Glutamatergic neuron (in vitro differentiated cells): ENCODE data around the gene PTK7. TPM values are rescaled to one million over a fixed set of nuclear protein-coding genes. Genes with fewer than 3 reads are reported as not detected.

Source experiments
- DNase-seq: peaks from one replicate; pipeline ENCODE4 v3.0.0; 2022
- H3K27ac Mint-ChIP-seq: one replicate; pipeline ENCODE4 v1.8.0; 2020; ENCODE audit warnings: mild to moderate bottlenecking, mixed read lengths, inconsistent platforms; ENCODE audit not compliant: unreplicated experiment
- H3K27me3 Mint-ChIP-seq: one replicate; pipeline ENCODE4 v1.8.0; 2020; ENCODE audit warnings: mild to moderate bottlenecking, moderate library complexity, mixed read lengths, inconsistent platforms; ENCODE audit not compliant: unreplicated experiment
- H3K36me3 Mint-ChIP-seq: one replicate; pipeline ENCODE4 v1.8.0; 2020; ENCODE audit warnings: mild to moderate bottlenecking, mixed read lengths, inconsistent platforms; ENCODE audit not compliant: unreplicated experiment
- H3K4me1 Mint-ChIP-seq: one replicate; pipeline ENCODE4 v1.8.0; 2020; ENCODE audit warnings: mild to moderate bottlenecking, low read depth, mixed read lengths, inconsistent platforms; ENCODE audit not compliant: unreplicated experiment
- H3K4me3 Mint-ChIP-seq: one replicate; pipeline ENCODE4 v1.8.0; 2020; ENCODE audit warnings: mild to moderate bottlenecking, mixed read lengths, inconsistent platforms; ENCODE audit not compliant: unreplicated experiment
- H3K9me3 Mint-ChIP-seq: one replicate; pipeline ENCODE4 v1.8.0; 2020; ENCODE audit warnings: mild to moderate bottlenecking, moderate library complexity, mixed read lengths, inconsistent platforms; ENCODE audit not compliant: unreplicated experiment
- total RNA-seq: library from RNA; stranded (reverse); fragmentation: NEBNext Ultra II Directional; extraction: Animal tissue kit (Norgen Biotek cat#: 25700); gene quantifications from one replicate; pipeline ENCODE4 v1.2.1, GENCODE V29; 2021; ENCODE audit not compliant: unreplicated experiment
- TF ChIP-seq, protein P1 (sequence below): fragments of 200-600 bp; sonication (generic); IDR thresholded peaks from one replicate; pipeline ENCODE4 v1.5.0; 2021; ENCODE audit not compliant: partially characterized antibody, unreplicated experiment

PTK7 gene
- total RNA-seq, 1 donor from 2014 or later: 166 TPM

DNA sequence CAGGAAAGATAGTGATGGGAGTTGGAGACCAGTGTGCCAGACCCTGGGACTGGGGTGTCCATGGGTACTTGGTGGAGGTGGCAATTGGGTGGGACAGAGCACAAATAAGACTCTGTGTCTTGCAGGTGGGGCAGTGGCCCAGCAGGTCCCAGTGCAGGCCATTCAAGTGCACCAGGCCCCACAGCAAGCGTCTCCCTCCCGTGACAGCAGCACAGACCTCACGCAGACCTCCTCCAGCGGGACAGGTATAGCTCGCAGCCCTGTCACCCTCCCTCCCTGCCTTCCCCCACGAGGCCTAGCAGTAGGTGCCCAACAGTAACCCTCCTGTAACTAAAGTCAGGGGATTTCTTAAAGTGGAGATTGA, 100.3 kb downstream of the PTK7 start:
- Mint-ChIP-seq H3K9me3 (peaks cover 9% of the 10 kb centered on the region), H3K4me1 (peaks cover 22% of the 10 kb centered on the region), H3K27ac (peak overlapping the region; percentile 20), H3K36me3 (no peaks in the 10 kb centered on the region), H3K27me3 (peaks cover 11% of the 10 kb centered on the region), H3K4me3 (no peak overlapping the region)
- no peak for DNase-seq
- TF ChIP-seq, protein P1, sequence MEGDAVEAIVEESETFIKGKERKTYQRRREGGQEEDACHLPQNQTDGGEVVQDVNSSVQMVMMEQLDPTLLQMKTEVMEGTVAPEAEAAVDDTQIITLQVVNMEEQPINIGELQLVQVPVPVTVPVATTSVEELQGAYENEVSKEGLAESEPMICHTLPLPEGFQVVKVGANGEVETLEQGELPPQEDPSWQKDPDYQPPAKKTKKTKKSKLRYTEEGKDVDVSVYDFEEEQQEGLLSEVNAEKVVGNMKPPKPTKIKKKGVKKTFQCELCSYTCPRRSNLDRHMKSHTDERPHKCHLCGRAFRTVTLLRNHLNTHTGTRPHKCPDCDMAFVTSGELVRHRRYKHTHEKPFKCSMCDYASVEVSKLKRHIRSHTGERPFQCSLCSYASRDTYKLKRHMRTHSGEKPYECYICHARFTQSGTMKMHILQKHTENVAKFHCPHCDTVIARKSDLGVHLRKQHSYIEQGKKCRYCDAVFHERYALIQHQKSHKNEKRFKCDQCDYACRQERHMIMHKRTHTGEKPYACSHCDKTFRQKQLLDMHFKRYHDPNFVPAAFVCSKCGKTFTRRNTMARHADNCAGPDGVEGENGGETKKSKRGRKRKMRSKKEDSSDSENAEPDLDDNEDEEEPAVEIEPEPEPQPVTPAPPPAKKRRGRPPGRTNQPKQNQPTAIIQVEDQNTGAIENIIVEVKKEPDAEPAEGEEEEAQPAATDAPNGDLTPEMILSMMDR: no peak

DNA sequence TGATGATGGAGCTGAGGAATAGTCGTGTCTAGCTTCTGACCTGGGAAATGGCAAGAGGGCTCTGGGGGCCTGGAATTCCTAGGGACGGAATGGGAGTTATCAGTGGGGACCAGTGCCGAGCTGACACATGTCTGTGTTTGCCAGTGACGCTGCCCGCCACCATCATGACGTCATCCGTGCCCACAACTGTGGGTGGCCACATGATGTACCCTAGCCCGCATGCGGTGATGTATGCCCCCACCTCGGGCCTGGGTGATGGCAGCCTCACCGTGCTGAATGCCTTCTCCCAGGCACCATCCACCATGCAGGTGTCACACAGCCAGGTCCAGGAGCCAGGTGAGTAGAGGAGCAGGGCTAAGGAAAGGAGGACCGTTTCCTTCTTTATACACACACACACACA, 102.0 kb downstream of the PTK7 start:
- H3K4me3 Mint-ChIP-seq: no peak overlapping the region
- TF ChIP-seq, protein P1: no peak
- no peak for DNase-seq
- peaks cover 6% of the 10 kb centered on the region for H3K9me3 Mint-ChIP-seq
- no peak overlapping the region for H3K27ac Mint-ChIP-seq
- peaks cover 22% of the 10 kb centered on the region for H3K4me1 Mint-ChIP-seq
- peaks cover 14% of the 10 kb centered on the region for H3K27me3 Mint-ChIP-seq
- peaks cover 6% of the 10 kb centered on the region for H3K36me3 Mint-ChIP-seq

DNA sequence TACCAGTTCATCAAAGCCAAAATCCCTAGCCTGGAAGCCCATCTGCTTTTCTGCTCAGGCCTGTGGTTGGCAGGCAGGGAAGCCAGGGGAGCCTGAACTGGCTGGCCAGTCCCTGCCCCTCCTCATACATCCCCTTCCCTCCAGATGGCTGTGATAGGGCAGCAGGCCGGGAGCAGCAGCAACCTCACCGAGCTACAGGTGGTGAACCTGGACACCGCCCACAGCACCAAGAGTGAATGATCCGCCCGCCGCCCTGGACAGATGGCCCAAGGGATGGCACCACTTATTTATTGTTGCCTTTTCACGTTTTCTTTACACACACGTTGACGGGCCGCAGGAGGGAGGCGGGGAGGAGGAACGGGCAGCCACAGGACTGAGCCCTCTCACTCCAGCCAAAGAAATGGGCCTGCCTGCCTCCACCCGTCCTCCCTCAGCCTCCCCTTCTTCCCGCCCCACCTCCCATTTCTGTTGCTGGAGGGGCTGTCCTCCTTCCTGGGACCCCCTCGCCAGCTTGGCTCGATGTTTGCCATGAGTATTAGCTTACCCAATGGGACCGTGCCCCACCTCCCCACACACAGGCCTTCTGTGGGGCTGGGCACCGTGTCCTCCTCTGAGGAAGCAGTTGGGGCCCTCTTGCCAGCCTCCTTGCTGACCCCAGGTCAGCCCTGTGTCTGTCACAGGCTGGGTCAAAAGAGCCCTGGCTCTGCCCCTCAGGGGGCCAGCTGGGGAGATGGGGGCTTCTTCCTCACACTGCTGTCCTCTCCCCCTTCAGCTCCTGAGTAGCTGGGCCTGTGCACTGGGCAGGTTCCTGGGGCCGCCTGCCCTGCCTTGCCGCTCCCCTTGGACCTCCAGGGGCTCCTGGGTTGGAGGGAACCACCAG, 103.1 kb downstream of the PTK7 start:
- TF ChIP-seq, protein P1: no peak
- no peak overlapping the region for H3K27ac Mint-ChIP-seq
- no peak for DNase-seq
- H3K27me3 Mint-ChIP-seq: peaks cover 16% of the 10 kb centered on the region
- peaks cover 6% of the 10 kb centered on the region for H3K9me3 Mint-ChIP-seq
- peaks cover 6% of the 10 kb centered on the region for H3K36me3 Mint-ChIP-seq
- peaks cover 18% of the 10 kb centered on the region for H3K4me1 Mint-ChIP-seq
- H3K4me3 Mint-ChIP-seq: no peak overlapping the region

DNA sequence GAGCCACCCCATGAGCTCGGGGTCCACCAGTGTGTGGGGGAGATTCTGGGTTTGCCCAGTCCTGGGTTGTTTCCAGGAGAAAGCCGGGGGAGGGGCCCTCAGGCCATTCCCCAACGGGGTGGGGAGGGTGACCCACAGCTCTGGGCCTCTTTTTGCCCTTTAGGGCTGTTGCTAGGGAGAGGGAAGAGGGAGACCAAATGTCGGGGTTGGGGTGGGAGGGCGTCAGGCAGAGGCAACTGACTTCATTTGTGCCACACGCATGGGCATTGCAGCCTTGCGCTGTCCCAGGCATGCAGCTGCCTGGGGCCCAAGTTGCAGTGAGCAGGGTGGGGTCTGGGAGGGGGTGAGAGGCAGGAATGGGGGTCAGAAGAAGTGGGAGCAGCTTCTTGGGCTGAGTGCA, 103.9 kb downstream of the PTK7 start:
- Mint-ChIP-seq H3K4me1 (peaks cover 14% of the 10 kb centered on the region), H3K9me3 (peaks cover 4% of the 10 kb centered on the region), H3K27ac (no peak overlapping the region), H3K27me3 (peaks cover 13% of the 10 kb centered on the region), H3K36me3 (peaks cover 6% of the 10 kb centered on the region), H3K4me3 (no peak overlapping the region)
- TF ChIP-seq, protein P1: no peak
- no peak for DNase-seq

DNA sequence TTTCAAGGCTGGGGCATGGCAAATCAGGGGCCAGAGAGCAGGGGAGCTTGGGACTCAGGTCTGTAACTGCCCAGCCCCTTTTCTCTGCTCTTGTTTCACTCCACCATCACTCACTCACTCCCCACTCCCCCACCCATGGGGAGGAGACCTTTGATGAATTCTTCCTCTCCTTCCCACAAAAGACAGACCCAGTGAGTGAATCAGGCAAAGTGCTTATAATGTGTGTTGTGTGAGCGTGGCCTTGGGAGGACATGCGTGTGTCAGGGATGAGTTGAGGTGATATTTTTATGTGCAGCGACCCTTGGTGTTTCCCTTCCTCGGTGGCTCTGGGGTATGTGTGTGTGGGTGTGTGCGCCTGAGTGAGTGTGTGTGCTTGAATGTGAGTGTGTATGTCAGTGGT, 104.9 kb downstream of the PTK7 start:
- peak overlapping the region; percentile 96 for H3K4me3 Mint-ChIP-seq
- TF ChIP-seq, protein P1: no peak
- no peak for DNase-seq

More for the DNA sequence above, 104.9 kb downstream of the PTK7 start:
- H3K36me3 Mint-ChIP-seq: peaks cover 7% of the 10 kb centered on the region
- H3K4me1 Mint-ChIP-seq: peaks cover 13% of the 10 kb centered on the region
- peak overlapping the region; percentile 1 for H3K27ac Mint-ChIP-seq
- H3K27me3 Mint-ChIP-seq: peaks cover 13% of the 10 kb centered on the region
- H3K9me3 Mint-ChIP-seq: peaks cover 2% of the 10 kb centered on the region
